ENCODE data around the gene CALCOCO1.
A peak's percentile ranks its signal among the peaks of the same experiment; 100 is the strongest.
"Not testable (repeated sequence)": the region's sequence is repeated elsewhere in the genome, so short reads cannot be mapped to it uniquely, and the experiment has no call there.

Gene CALCOCO1

GRCh38 chr12:53727310-53728041 lies at the start of gene CALCOCO1:
Gene CALCOCO1, minus strand, starts transcription at chr12:53727452. Its CDS starts 2,210 bp downstream, at chr12:53725242.
- peak; percentile 94 to 97 for DNase-seq

- DNase-seq: no peak
These were observed 49.6 kb upstream of the CALCOCO1 start for GRCh38 chr12:53776872-53777271.

- DNase-seq: no peak
These were observed 48.4 kb upstream of the CALCOCO1 start for GRCh38 chr12:53775478-53776145.

GRCh38 chr12:53770281-53770680 lies 43.0 kb upstream of the CALCOCO1 start:
- DNase-seq: no peak

GRCh38 chr12:53768976-53769375 lies 41.7 kb upstream of the CALCOCO1 start:
- DNase-seq: no peak

- DNase-seq: no peak
These were observed 39.6 kb upstream of the CALCOCO1 start for GRCh38 chr12:53766881-53767280.

GRCh38 chr12:53765891-53766290 lies 38.6 kb upstream of the CALCOCO1 start:
- DNase-seq: no peak

- no peak for DNase-seq
These were observed 37.4 kb upstream of the CALCOCO1 start for GRCh38 chr12:53764615-53765014.

- DNase-seq: not testable (repeated sequence)
These were observed 35.5 kb upstream of the CALCOCO1 start for GRCh38 chr12:53762793-53763192.

GRCh38 chr12:53761306-53761705 lies 34.1 kb upstream of the CALCOCO1 start:
- no peak for DNase-seq

- DNase-seq: no peak
These were observed 32.0 kb upstream of the CALCOCO1 start for GRCh38 chr12:53759261-53759660.

GRCh38 chr12:53758730-53759103 lies 31.5 kb upstream of the CALCOCO1 start:
- DNase-seq: no peak

GRCh38 chr12:53758081-53758729 lies 31.0 kb upstream of the CALCOCO1 start:
- no peak for DNase-seq

- DNase-seq: peak; percentile 25 to 60
These were observed 30.0 kb upstream of the CALCOCO1 start for GRCh38 chr12:53757101-53757770.

GRCh38 chr12:53756300-53757100 lies 29.2 kb upstream of the CALCOCO1 start:
- DNase-seq: no peak

GRCh38 chr12:53755893-53756292 lies 28.6 kb upstream of the CALCOCO1 start:
- no peak for DNase-seq

- no peak for DNase-seq
These were observed 28.2 kb upstream of the CALCOCO1 start for GRCh38 chr12:53755451-53755891.

GRCh38 chr12:53754633-53755264 lies 27.5 kb upstream of the CALCOCO1 start:
- no peak for DNase-seq

GRCh38 chr12:53754188-53754585 lies 26.9 kb upstream of the CALCOCO1 start:
- no peak for DNase-seq

- no peak for DNase-seq
These were observed 25.4 kb upstream of the CALCOCO1 start for GRCh38 chr12:53752621-53753020.

GRCh38 chr12:53752192-53752601 lies 24.9 kb upstream of the CALCOCO1 start:
- no peak for DNase-seq

Data from NCI-H1930 (cell line).